Panc1 (cell line): ENCODE data around the gene PRELID3B. TPM values are rescaled to one million over a fixed set of nuclear protein-coding genes. Genes with fewer than 3 reads are reported as not detected.

Experiments
- ATAC-seq: fragments of 200-7000 bp; cut with Tn5 transposase; 2 replicates; pipeline ENCODE4 v1.9.1; 2020; ENCODE audit warnings: mild to moderate bottlenecking, moderate library complexity
- BruUV-seq: library from RNA; stranded (reverse); fragments of 400-500 nt; replicated peaks from 2 replicates; lab custom pipeline; 2021; lab: Mats Ljungman, UMichigan
- CTCF ChIA-PET: fragments of 300-600 bp; sonication (Branson Sonifier 250); formaldehyde crosslinking; loops from one replicate; lab custom pipeline; 2022; ENCODE audit warnings: antibody characterized with exemption; lab: Charles Lee
- POLR2A ChIA-PET: fragments of 300-600 bp; sonication (Branson Sonifier 250); formaldehyde crosslinking; loops from one replicate; lab custom pipeline; 2022; ENCODE audit warnings: antibody characterized with exemption; lab: Charles Lee
- DNase-seq: peaks from one replicate; pipeline ENCODE4 v3.0.0-alpha.2; 2010; ENCODE audit warnings: low read depth, low spot score
- H3K27ac ChIP-seq: 2 replicates; pipeline ENCODE4 v1.5.1; 2011; ENCODE audit warnings: mild to moderate bottlenecking, low read length, inconsistent platforms
- H3K27me3 ChIP-seq: fragments of 200-500 bp; sonication (Bioruptor generic); 2 replicates; pipeline ENCODE4 v1.6.0; 2014; ENCODE audit warnings: low read length, inconsistent platforms; ENCODE audit not compliant: control insufficient read depth, insufficient read depth
- H3K36me3 ChIP-seq: fragments of 200-500 bp; sonication (Bioruptor generic); 2 replicates; pipeline ENCODE4 v1.5.1; 2014; ENCODE audit warnings: inconsistent platforms, mild to moderate bottlenecking, low read length, moderate library complexity; ENCODE audit not compliant: control insufficient read depth, insufficient read depth
- H3K4me1 ChIP-seq: 2 replicates; pipeline ENCODE4 v1.5.1; 2011; ENCODE audit warnings: inconsistent platforms, mild to moderate bottlenecking, low read length, moderate library complexity; ENCODE audit not compliant: control insufficient read depth, insufficient read depth
- H3K4me3 ChIP-seq, 2 experiments: 2 replicates each; pipeline ENCODE4 v1.5.1; 2011 to 2012; ENCODE audit warnings: low read depth in 2 of 2, low read length in 2 of 2, mild to moderate bottlenecking in 2 of 2, inconsistent platforms in 1 of 2, moderate library complexity in 1 of 2
- H3K9me3 ChIP-seq: fragments of 200-500 bp; sonication (Bioruptor generic); 2 replicates; pipeline ENCODE4 v1.5.1; 2014; ENCODE audit warnings: low read depth, mild to moderate bottlenecking, inconsistent platforms, low read length, moderate library complexity; ENCODE audit not compliant: control insufficient read depth, insufficient read depth
- CTCF ChIP-seq: fragments of 450-650 bp; IDR thresholded peaks from 2 replicates; pipeline ENCODE4 v1.5.1; 2017; ENCODE audit warnings: mild to moderate bottlenecking
- POLR2AphosphoS5 ChIP-seq: IDR thresholded peaks from 2 replicates; pipeline ENCODE4 v1.6.1; 2012; ENCODE audit warnings: mild to moderate bottlenecking, low read depth, low read length, moderate library complexity
- REST ChIP-seq, 2 experiments: IDR thresholded peaks; 2 replicates each; pipeline ENCODE4 v1.6.1; 2011 to 2012; ENCODE audit warnings: low read depth in 2 of 2, control low read depth in 1 of 2, low read length in 1 of 2, mild to moderate bottlenecking in 1 of 2, moderate library complexity in 1 of 2; ENCODE audit not compliant: insufficient read depth in 1 of 2
- SIN3A ChIP-seq: IDR thresholded peaks from 2 replicates; pipeline ENCODE4 v1.6.1; 2012; ENCODE audit warnings: low read depth, mild to moderate bottlenecking, low read length, moderate library complexity, borderline replicate concordance; ENCODE audit not compliant: insufficient read depth
- TCF7L2 ChIP-seq: IDR thresholded peaks from 2 replicates; pipeline ENCODE4 v1.6.1; 2011; ENCODE audit warnings: mild to moderate bottlenecking, low read depth, low read length, inconsistent platforms
- in situ Hi-C: cut with HindIII; loops from 2 replicates; pipeline ENCODE4 v1.10.0; 2016; ENCODE audit warnings: low sequenced_read_pairs, low pct_unique_long_range_greater_than_20kb
- intact Hi-C: fragments of 100-400 bp; cut with micrococcal nuclease; formaldehyde crosslinking; loops from one replicate; pipeline ENCODE4 v1.10.0; 2022; ENCODE audit not compliant: unreplicated experiment
- total RNA-seq: library from RNA; stranded (reverse); gene quantifications from one replicate; pipeline ENCODE4 v1.2.1, GENCODE V29; 2021; ENCODE audit not compliant: unreplicated experiment

PRELID3B gene
- total RNA-seq, 1 experiment from 2014 or later: 131 TPM

- H3K4me1 ChIP-seq: peaks cover 16% of the 10 kb centered on the region
- ATAC-seq: peak; percentile 93
- no peaks in the 10 kb centered on the region for H3K27me3 ChIP-seq
- peak within 1 kb of the TSS; percentile 58 to 73 for H3K4me3 ChIP-seq
- TF ChIP-seq CTCF (no peak), POLR2AphosphoS5 (0 out of 2 replicates have a peak, but pooled peaks have one; percentile 37), TCF7L2 (no peak), SIN3A (peak; percentile 31; the same call in 1 of the 2 replicates), REST (IDR thresholded peaks at IDR 0.05; ENCODE audit: insufficient read depth in 1 of 2, low read depth in 2 of 2, low read length in 1 of 2) (no peak)
- H3K36me3 ChIP-seq: no peaks in the 10 kb centered on the region
- POLR2A ChIA-PET: no interaction called here
- BruUV-seq: TSS peak; percentile 82
- DNase-seq: no peak
- intact Hi-C loops (no loop called here), in situ Hi-C loops (no loop called here)
- H3K9me3 ChIP-seq: no peaks in the 10 kb centered on the region
- CTCF ChIA-PET: no interaction called here
- peak within 1 kb of the TSS; percentile 86 for H3K27ac ChIP-seq
Measured at GRCh38 chr20:59006864-59007664, 35.5 kb downstream of the PRELID3B start, which contains the start of gene CTSZ. Gene CTSZ (minus strand): TSS chr20:59007254. CDS start chr20:59007128, 126 bp downstream.

GRCh38 chr20:59006167-59006863 lies 36.3 kb downstream of the PRELID3B start:
- Histone ChIP-seq H3K4me3 (peak overlapping the region; percentile 58 to 73), H3K36me3 (no peaks in the 10 kb centered on the region), H3K27ac (peak overlapping the region; percentile 86), H3K4me1 (peaks cover 16% of the 10 kb centered on the region), H3K9me3 (no peaks in the 10 kb centered on the region), H3K27me3 (no peaks in the 10 kb centered on the region)
- in situ Hi-C loops (no loop called here), intact Hi-C loops (no loop called here)
- DNase-seq: no peak
- BruUV-seq: no TSS peak
- POLR2A ChIA-PET: no interaction called here
- CTCF ChIA-PET: no interaction called here
- peak; percentile 18 for ATAC-seq
- TF ChIP-seq POLR2AphosphoS5: no peak
- no peak for TF ChIP-seq REST (IDR thresholded peaks at IDR 0.05; ENCODE audit: insufficient read depth in 1 of 2, low read depth in 2 of 2, low read length in 1 of 2)
- no peak for TF ChIP-seq SIN3A
- no peak for TF ChIP-seq CTCF
- TF ChIP-seq TCF7L2: no peak
